ENCODE data around the gene NCK2.

The NCK2 gene

DNA sequence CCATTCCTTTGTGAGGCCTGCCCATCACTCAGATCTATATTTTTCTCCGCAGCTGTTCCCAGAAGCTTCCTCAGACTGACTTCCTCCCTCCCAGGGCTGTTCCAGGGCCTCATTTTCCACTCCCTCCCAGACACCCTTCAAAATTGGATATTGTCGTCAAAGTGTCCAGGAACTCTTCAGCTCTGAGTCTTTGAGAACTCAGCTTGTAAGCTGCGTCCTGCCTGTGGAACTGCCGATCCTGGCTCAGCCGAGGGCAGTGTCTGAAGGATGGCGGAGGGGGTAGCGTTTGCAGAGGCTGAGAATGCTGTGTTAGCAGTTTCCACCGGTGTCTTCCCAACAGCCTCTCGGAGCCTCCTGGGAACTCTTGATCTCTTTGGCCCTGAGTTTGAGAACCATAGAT lies 27.1 kb downstream of the NCK2 start:
- Histone ChIP-seq H3K9ac (ENCODE audit: low read length) (no peak overlapping the region), H3F3A (ENCODE audit: insufficient read depth, low read length) (peaks cover 14% of the 10 kb centered on the region), H2AFZ (ENCODE audit: low read length) (no peak overlapping the region), H3K4me2 (ENCODE audit: low read depth, low read length) (no peak overlapping the region), H3K27me3 (replicated peaks; ENCODE audit: insufficient read depth, low read length) (no peaks in the 10 kb centered on the region), H3K4me1 (ENCODE audit: low read length) (peaks cover 23% of the 10 kb centered on the region), H3K79me2 (ENCODE audit: low read length) (peaks cover 98% of the 10 kb centered on the region), H3K9me2 (replicated peaks; ENCODE audit: insufficient read depth, low read length) (no peaks in the 10 kb centered on the region), H3K36me3 (replicated peaks; ENCODE audit: insufficient read depth, low read length) (0 out of 2 replicates have a peak, but pooled peaks cover 3% of the 10 kb centered on the region), H4K20me1 (ENCODE audit: insufficient read depth, low read length) (peaks cover 9% of the 10 kb centered on the region; the same call in 1 of the 2 replicates), H3K27ac (ENCODE audit: low read length) (no peak overlapping the region), H3K4me3 (ENCODE audit: low read length) (no peak overlapping the region), H3K9me3 (replicated peaks; ENCODE audit: insufficient read depth, low read length) (no peaks in the 10 kb centered on the region)
- TF ChIP-seq CTCF (IDR thresholded peaks at IDR 0.05; ENCODE audit: low read length) = no peak
- TF ChIP-seq EZH2 (optimal IDR thresholded peaks at IDR 0.05; ENCODE audit: low read depth, low read length) = no peak
- no peak for TF ChIP-seq EZH2phosphoT487 (IDR thresholded peaks at IDR 0.05; ENCODE audit: low read length)
- DNase-seq = no peak

- Histone ChIP-seq H3K79me2 (ENCODE audit: low read length) (peaks cover 98% of the 10 kb centered on the region), H3K9me3 (replicated peaks; ENCODE audit: insufficient read depth, low read length) (no peaks in the 10 kb centered on the region)
Measured at GRCh38 chr2:105772362-105772761, 27.6 kb downstream of the NCK2 start.

DNA sequence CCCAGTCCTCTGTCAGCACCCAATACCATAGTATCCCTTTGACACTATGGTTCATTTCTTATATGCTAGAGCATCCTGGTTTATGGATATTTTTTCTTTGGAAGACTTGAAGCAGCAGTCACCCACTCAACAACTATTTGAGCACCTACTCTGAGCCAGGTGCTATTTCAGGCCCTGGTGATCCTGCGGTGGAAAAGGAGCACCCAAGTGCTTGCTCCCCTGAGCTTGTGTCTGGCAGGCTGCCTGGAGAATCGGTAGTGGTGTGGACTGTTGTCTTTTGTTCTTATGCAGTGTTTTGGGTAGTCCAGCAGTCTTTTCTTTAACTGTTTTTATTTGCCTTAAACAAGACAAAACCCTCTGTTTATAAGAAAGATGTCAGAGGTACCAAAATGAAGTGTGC lies 28.9 kb downstream of the NCK2 start:
- Histone ChIP-seq H3K4me1 (ENCODE audit: low read length) (peaks cover 38% of the 10 kb centered on the region), H3K9me3 (replicated peaks; ENCODE audit: insufficient read depth, low read length) (no peaks in the 10 kb centered on the region), H4K20me1 (ENCODE audit: insufficient read depth, low read length) (0 out of 2 replicates have a peak, but pooled peaks cover 8% of the 10 kb centered on the region), H3K79me2 (ENCODE audit: low read length) (peaks cover 98% of the 10 kb centered on the region), H3F3A (ENCODE audit: insufficient read depth, low read length) (peaks cover 22% of the 10 kb centered on the region), H3K9ac (ENCODE audit: low read length) (no peak overlapping the region), H2AFZ (ENCODE audit: low read length) (no peak overlapping the region), H3K27me3 (replicated peaks; ENCODE audit: insufficient read depth, low read length) (no peaks in the 10 kb centered on the region), H3K4me3 (ENCODE audit: low read length) (no peak overlapping the region), H3K4me2 (ENCODE audit: low read depth, low read length) (no peak overlapping the region), H3K27ac (ENCODE audit: low read length) (no peak overlapping the region), H3K9me2 (replicated peaks; ENCODE audit: insufficient read depth, low read length) (no peaks in the 10 kb centered on the region), H3K36me3 (replicated peaks; ENCODE audit: insufficient read depth, low read length) (no peaks in the 10 kb centered on the region)
- no peak for TF ChIP-seq EZH2 (optimal IDR thresholded peaks at IDR 0.05; ENCODE audit: low read depth, low read length)
- TF ChIP-seq EZH2phosphoT487 (IDR thresholded peaks at IDR 0.05; ENCODE audit: low read length) = no peak
- no peak for TF ChIP-seq CTCF (IDR thresholded peaks at IDR 0.05; ENCODE audit: low read length)
- no peak for DNase-seq

More at GRCh38 chr2:105772362-105772761, 27.6 kb downstream of the NCK2 start:
- H3K4me2 ChIP-seq (ENCODE audit: low read depth, low read length) = no peak overlapping the region
- DNase-seq = no peak
- H3K9ac ChIP-seq (ENCODE audit: low read length) = no peak overlapping the region
- H3K4me3 ChIP-seq (ENCODE audit: low read length) = no peak overlapping the region
- peaks cover 27% of the 10 kb centered on the region for H3K4me1 ChIP-seq (ENCODE audit: low read length)
- H3K27me3 ChIP-seq (replicated peaks; ENCODE audit: insufficient read depth, low read length) = no peaks in the 10 kb centered on the region
- peaks cover 8% of the 10 kb centered on the region; the same call in 1 of the 2 replicates for H4K20me1 ChIP-seq (ENCODE audit: insufficient read depth, low read length)
- no peak overlapping the region for H2AFZ ChIP-seq (ENCODE audit: low read length)
- no peak overlapping the region for H3K27ac ChIP-seq (ENCODE audit: low read length)
- 0 out of 2 replicates have a peak, but pooled peaks cover 3% of the 10 kb centered on the region for H3K36me3 ChIP-seq (replicated peaks; ENCODE audit: insufficient read depth, low read length)
- TF ChIP-seq EZH2phosphoT487 (IDR thresholded peaks at IDR 0.05; ENCODE audit: low read length) = no peak
- no peak for TF ChIP-seq EZH2 (optimal IDR thresholded peaks at IDR 0.05; ENCODE audit: low read depth, low read length)
- no peak for TF ChIP-seq CTCF (IDR thresholded peaks at IDR 0.05; ENCODE audit: low read length)
- H3K9me2 ChIP-seq (replicated peaks; ENCODE audit: insufficient read depth, low read length) = no peaks in the 10 kb centered on the region
- H3F3A ChIP-seq (ENCODE audit: insufficient read depth, low read length) = peaks cover 19% of the 10 kb centered on the region

All from MM.1S (cell line).